Cardiac muscle cell (in vitro differentiated cells and primary cell): ENCODE results near the gene CCT8. TPM values are rescaled to one million over a fixed set of nuclear protein-coding genes. Genes with fewer than 3 reads are reported as not detected.

Source experiments
- DNase-seq, 2 donors: peaks; one replicate each; pipeline versions ENCODE4 v3.0.0 to v3.0.0-alpha.2; 2010 to 2017; ENCODE audit warnings: low read depth in 1 of 2, low spot score in 1 of 2
- H3K27ac ChIP-seq: fragments of 200-600 bp; sonication (generic); 2 replicates; pipeline ENCODE4 v1.5.1; 2016
- H3K27me3 ChIP-seq: fragments of 200-600 bp; sonication (generic); 2 replicates; pipeline ENCODE4 v1.6.0; 2016; ENCODE audit warnings: control low read depth
- H3K36me3 ChIP-seq: fragments of 200-600 bp; sonication (generic); 2 replicates; pipeline ENCODE4 v1.5.1; 2016; ENCODE audit warnings: control low read depth
- H3K4me1 ChIP-seq: fragments of 200-600 bp; sonication (generic); 2 replicates; pipeline ENCODE4 v1.8.1; 2017; ENCODE audit warnings: low read depth, mild to moderate bottlenecking, mixed run types
- H3K4me3 ChIP-seq: fragments of 200-600 bp; sonication (generic); 2 replicates; pipeline ENCODE4 v1.5.1; 2016; ENCODE audit warnings: mild to moderate bottlenecking
- H3K9me3 ChIP-seq: fragments of 200-600 bp; sonication (generic); 2 replicates; pipeline ENCODE4 v1.5.1; 2017; ENCODE audit warnings: low read depth, mild to moderate bottlenecking, control low read depth
- CTCF ChIP-seq: IDR thresholded peaks from 2 replicates; pipeline ENCODE4 v1.5.1; 2012; ENCODE audit warnings: low read depth, mild to moderate bottlenecking, low read length
- polyA plus RNA-seq: library from polyadenylated mRNA; unstranded; fragments of >200 nt; fragmentation: Nextera tagmentation; extraction: Ambion mirVana; gene quantifications from 2 replicates; pipeline ENCODE4 v1.2.1, GENCODE V29; 2016
- total RNA-seq: library from RNA; depleted of rRNA; stranded (reverse); fragments of >200 nt; gene quantifications from 2 replicates; pipeline ENCODE4 v1.2.3, GENCODE V29; 2016

CCT8 gene
- total and polyA plus RNA-seq, 2 experiments from 2014 or later, result 147 to 216 TPM

GRCh38 chr21:29052224-29052623 lies 21.2 kb downstream of the CCT8 start:
- no peak for TF ChIP-seq CTCF
- peaks cover 70% of the 10 kb centered on the region for H3K36me3 ChIP-seq
- H3K9me3 ChIP-seq, result no peaks in the 10 kb centered on the region
- no peak for DNase-seq
- no peaks in the 10 kb centered on the region for H3K4me1 ChIP-seq
- H3K27ac ChIP-seq, result no peak overlapping the region
- no peak overlapping the region for H3K4me3 ChIP-seq
- H3K27me3 ChIP-seq, result no peaks in the 10 kb centered on the region

- TF ChIP-seq CTCF, result no peak
- Histone ChIP-seq H3K4me1 (no peaks in the 10 kb centered on the region), H3K36me3 (peaks cover 55% of the 10 kb centered on the region), H3K4me3 (no peak overlapping the region), H3K27ac (no peak overlapping the region), H3K27me3 (no peaks in the 10 kb centered on the region), H3K9me3 (no peaks in the 10 kb centered on the region)
- no peak for DNase-seq
These were observed 38.8 kb downstream of the CCT8 start for GRCh38 chr21:29034678-29035077.

- peaks cover 49% of the 10 kb centered on the region for H3K36me3 ChIP-seq
- H3K4me3 ChIP-seq, result no peak overlapping the region
- no peaks in the 10 kb centered on the region for H3K27me3 ChIP-seq
- TF ChIP-seq CTCF, result no peak
- peak in 1 of 2 donors; percentile 7 for DNase-seq
- H3K27ac ChIP-seq, result no peak overlapping the region
- H3K4me1 ChIP-seq, result no peaks in the 10 kb centered on the region
- H3K9me3 ChIP-seq, result no peaks in the 10 kb centered on the region
These were observed 39.6 kb downstream of the CCT8 start for GRCh38 chr21:29033871-29034270.

- H3K36me3 ChIP-seq, result peaks cover 43% of the 10 kb centered on the region
- no peaks in the 10 kb centered on the region for H3K9me3 ChIP-seq
- H3K27me3 ChIP-seq, result no peaks in the 10 kb centered on the region
- no peak for DNase-seq
- H3K27ac ChIP-seq, result no peak overlapping the region
- TF ChIP-seq CTCF, result no peak
- no peaks in the 10 kb centered on the region for H3K4me1 ChIP-seq
- no peak overlapping the region for H3K4me3 ChIP-seq
These were observed 40.1 kb downstream of the CCT8 start for GRCh38 chr21:29033301-29033700.

GRCh38 chr21:29030909-29031308 lies 42.5 kb downstream of the CCT8 start:
- no peak for DNase-seq
- Histone ChIP-seq H3K4me3 (no peak overlapping the region), H3K27ac (no peak overlapping the region), H3K9me3 (no peaks in the 10 kb centered on the region), H3K27me3 (no peaks in the 10 kb centered on the region), H3K36me3 (peaks cover 21% of the 10 kb centered on the region), H3K4me1 (no peaks in the 10 kb centered on the region)
- no peak for TF ChIP-seq CTCF

GRCh38 chr21:29029524-29029923 lies 43.9 kb downstream of the CCT8 start:
- no peaks in the 10 kb centered on the region for H3K4me1 ChIP-seq
- TF ChIP-seq CTCF, result no peak
- no peak overlapping the region for H3K27ac ChIP-seq
- H3K9me3 ChIP-seq, result no peaks in the 10 kb centered on the region
- H3K4me3 ChIP-seq, result no peak overlapping the region
- no peak for DNase-seq
- H3K27me3 ChIP-seq, result no peaks in the 10 kb centered on the region
- peaks cover 19% of the 10 kb centered on the region for H3K36me3 ChIP-seq
